HepG2 (cell line): ENCODE measurements around the gene PRM3.

Experiments used
- ATF1 ChIP-seq: IDR thresholded peaks from 2 replicates; pipeline ENCODE4 v1.6.1; 2016; ENCODE audit warnings: mild to moderate bottlenecking, control low read depth
- BRD4 ChIP-seq: sonication (generic); formaldehyde crosslinking; IDR thresholded peaks from 2 replicates; pipeline ENCODE4 v1.4.0; 2020; ENCODE audit warnings: missing genetic modification reagents
- CTCF ChIP-seq: sonication (generic); formaldehyde crosslinking; IDR thresholded peaks from 2 replicates; pipeline ENCODE4 v1.5.0; 2020; ENCODE audit warnings: mild to moderate bottlenecking, missing genetic modification reagents, moderate library complexity
- DNMT3B ChIP-seq: conservative IDR thresholded peaks from 2 replicates; pipeline ENCODE4 v1.6.1; 2016; ENCODE audit warnings: missing biosample characterization, control low read depth
- EEA1 ChIP-seq: sonication (generic); formaldehyde crosslinking; IDR thresholded peaks from 2 replicates; pipeline ENCODE4 v1.5.1; 2020; ENCODE audit warnings: mild to moderate bottlenecking, missing genetic modification reagents, borderline replicate concordance
- EP300 ChIP-seq, 3 experiments: sonication (generic) in 1 of 3; formaldehyde crosslinking in 1 of 3; IDR thresholded peaks; 2 replicates each; pipeline versions ENCODE4 v1.5.1 to v1.6.1; 2011 to 2020; ENCODE audit warnings: low read depth in 2 of 3, low read length in 2 of 3, borderline replicate concordance in 1 of 3, improper control_type of control experiment in 1 of 3, mild to moderate bottlenecking in 1 of 3, missing genetic modification reagents in 1 of 3, moderate library complexity in 1 of 3
- FOXK2 ChIP-seq: fragments of 450-650 bp; IDR thresholded peaks from 2 replicates; pipeline ENCODE4 v1.6.1; 2016
- HBP1 ChIP-seq: IDR thresholded peaks from 2 replicates; pipeline ENCODE4 v1.6.1; 2016; ENCODE audit warnings: low read depth, control low read depth
- KLF9 ChIP-seq: IDR thresholded peaks from 2 replicates; pipeline ENCODE4 v1.6.1; 2016; ENCODE audit warnings: low read depth
- MIER2 ChIP-seq: IDR thresholded peaks from 2 replicates; pipeline ENCODE4 v1.6.1; 2016; ENCODE audit warnings: missing biosample characterization, missing genetic modification reagents
- NFIC ChIP-seq: IDR thresholded peaks from 2 replicates; pipeline ENCODE4 v1.6.1; 2012; ENCODE audit warnings: mild to moderate bottlenecking, low read length, inconsistent platforms
- PCBP2 ChIP-seq: fragments of 200-400 bp; formaldehyde crosslinking; optimal IDR thresholded peaks from 2 replicates; pipeline ENCODE3; 2018; ENCODE audit warnings: low read length, low read depth; ENCODE audit not compliant: poor library complexity, severe bottlenecking
- RXRA ChIP-seq: sonication (generic); formaldehyde crosslinking; IDR thresholded peaks from 2 replicates; pipeline ENCODE4 v1.5.1; 2020; ENCODE audit warnings: missing genetic modification reagents
- ZXDC ChIP-seq: sonication (generic); formaldehyde crosslinking; IDR thresholded peaks from 2 replicates; pipeline ENCODE4 v1.5.0; 2020; ENCODE audit warnings: mild to moderate bottlenecking, missing genetic modification reagents

- TF ChIP-seq RXRA (CRISPR knock-in tag) (no peak), ZXDC (CRISPR knock-in tag) (no peak), CTCF (CRISPR knock-in tag) (no peak), ATF1 (no peak), PCBP2 (no peak), HBP1 (CRISPR knock-in tag) (no peak), EP300 (IDR thresholded peaks at IDR 0.05; ENCODE audit: low read depth in 2 of 2, low read length in 2 of 2) (no peak), EP300 (CRISPR knock-in tag; IDR thresholded peaks at IDR 0.05; ENCODE audit: borderline replicate concordance) (no peak), KLF9 (CRISPR knock-in tag) (no peak), NFIC (no peak), EEA1 (CRISPR knock-in tag) (no peak), DNMT3B (CRISPR knock-in tag) (no peak), FOXK2 (no peak), BRD4 (CRISPR knock-in tag) (no peak), MIER2 (no peak)
Observed at GRCh38 chr16:11233727-11234376, 39.6 kb downstream of the PRM3 start.
